Measurements from ENCODE around the gene G3BP1. TPM values are rescaled to one million over a fixed set of nuclear protein-coding genes. Genes with fewer than 3 reads are reported as not detected.

G3BP1 gene
- total and polyA plus RNA-seq, 2 of the 13 experiments (the other 11 are each of a cell fraction or from before 2014, with no cell fraction given) = 36.7 to 320 TPM

- intact Hi-C loops (cut with micrococcal nuclease; ENCODE audit: unreplicated experiment) = no loop called here
Measured at GRCh38 chr5:151730381-151730780, 41.4 kb upstream of the G3BP1 start.

More at GRCh38 chr5:151730381-151730780, 41.4 kb upstream of the G3BP1 start:
- ChIA-PET CTCF (ENCODE audit: low intra/inter-chr PET ratio, low total read pairs) (no interaction called here), POLR2A (no interaction called here)
- no peak overlapping the region for H3K4me2 ChIP-seq (ENCODE audit: low read depth, low read length)
- TF ChIP-seq ZBTB40 (IDR thresholded peaks at IDR 0.05) (0 out of 2 replicates have a peak, but pooled peaks have one; percentile 13), ZBTB40 (CRISPR knock-in tag; IDR thresholded peaks at IDR 0.05) (no peak), AGO1 (IDR thresholded peaks at IDR 0.05; ENCODE audit: low read depth, low read length, poor library complexity, severe bottlenecking) (no peak)
- H3K9me3 ChIP-seq (ENCODE audit: low read length) = no peaks in the 10 kb centered on the region
- DNase-seq (ENCODE audit: low spot score) = no peak
- H3K27me3 ChIP-seq (ENCODE audit: control insufficient read depth in 1 of 2, insufficient read depth in 2 of 2, low read length in 2 of 2) = no peaks in the 10 kb centered on the region; a peak in 1 of 5 replicates
- no peak overlapping the region for H3K4me3 ChIP-seq (replicated peaks in 1 of 3; ENCODE audit: insufficient read depth in 1 of 3, low read depth in 2 of 3, low read length in 3 of 3)
- in situ Hi-C loops (cut with HindIII; ENCODE audit: extremely low pct_ligation_motif_present, low pct_unique_long_range_greater_than_20kb) = loop anchor here (25.0 kb wide), 1 partner anchor 293 kb away; the partner anchor contains the start of gene SLC36A1
- no TSS peak for BruUV-seq (replicated peaks)
- H3K4me1 ChIP-seq (ENCODE audit: insufficient read depth, low read length) = no peaks in the 10 kb centered on the region
- 72% methylated on average over 7 of the region's 7 CpGs for WGBS (ENCODE audit: low lambda C conversion rate)
- no peak overlapping the region for H3K9ac ChIP-seq (ENCODE audit: insufficient read depth, low read depth, low read length)
- no peak overlapping the region for H2AFZ ChIP-seq (ENCODE audit: low read length)
- no peak overlapping the region for H3K27ac ChIP-seq (ENCODE audit: extremely low read length, insufficient read depth, low read length)
- no peaks in the 10 kb centered on the region for H3K36me3 ChIP-seq (replicated peaks in 1 of 2; ENCODE audit: control insufficient read depth in 1 of 2, insufficient read depth in 2 of 2, low read length in 2 of 2)
- no peaks in the 10 kb centered on the region for H3K79me2 ChIP-seq (ENCODE audit: insufficient read depth, low read length)
- no peak for ATAC-seq
- H4K20me1 ChIP-seq (ENCODE audit: insufficient read depth, low read length) = no peaks in the 10 kb centered on the region
- FAIRE-seq = no peak

Data from HepG2 (cell line).